ENCODE data around the gene RFX1. TPM values are rescaled to one million over a fixed set of nuclear protein-coding genes. Genes with fewer than 3 reads are reported as not detected.

Gene RFX1
- total and polyA plus RNA-seq, 2 donors from 2014 or later: 5.2 to 17.9 TPM

DNA sequence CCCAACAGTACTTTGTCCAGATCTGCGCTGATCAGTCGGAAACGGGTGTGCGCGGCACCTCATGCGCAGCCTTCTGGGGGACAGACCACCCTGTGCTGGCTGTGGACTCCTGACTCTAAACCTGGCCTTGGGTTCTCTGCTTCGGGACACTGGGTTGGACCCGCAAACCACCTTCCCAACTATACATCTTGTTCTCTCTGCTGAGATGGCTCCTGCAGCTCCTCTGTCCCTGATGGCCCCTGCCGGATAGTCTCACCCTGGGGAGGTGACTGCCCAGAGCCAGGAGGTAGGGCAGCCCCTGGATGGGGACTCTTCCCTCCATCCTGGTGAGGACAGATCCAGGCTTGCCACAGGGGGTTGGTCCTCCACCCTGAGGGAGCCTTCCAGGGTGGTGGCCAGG, 23.3 kb downstream of the RFX1 start:
- H3K9ac ChIP-seq (ENCODE audit: low read length in 3 of 3): no peak overlapping the region
- no peaks in the 10 kb centered on the region for H3K27me3 ChIP-seq (ENCODE audit: control insufficient read depth, insufficient read depth, low read length)
- FAIRE-seq: no peak
- no peak overlapping the region for H3K27ac ChIP-seq (ENCODE audit: low read depth in 2 of 2, low read length in 2 of 2)
- peaks cover 0 to 28% (median 18%) of the 10 kb centered on the region in 3 donors for H3K4me1 ChIP-seq (ENCODE audit: control insufficient read depth in 2 of 3, insufficient read depth in 2 of 3, low read depth in 1 of 3, low read length in 3 of 3)
- H3K9me3 ChIP-seq (ENCODE audit: control insufficient read depth in 2 of 3, insufficient read depth in 1 of 3, low read length in 3 of 3): no peaks in the 10 kb centered on the region
- intact Hi-C loops (cut with DNase I): no loop called here
- DNase-seq: no peak
- peaks cover 0 to 9% (median 8%) of the 10 kb centered on the region in 3 donors for H3K36me3 ChIP-seq (ENCODE audit: control insufficient read depth in 2 of 3, insufficient read depth in 3 of 3, low read length in 3 of 3)
- TF ChIP-seq, protein P1, sequence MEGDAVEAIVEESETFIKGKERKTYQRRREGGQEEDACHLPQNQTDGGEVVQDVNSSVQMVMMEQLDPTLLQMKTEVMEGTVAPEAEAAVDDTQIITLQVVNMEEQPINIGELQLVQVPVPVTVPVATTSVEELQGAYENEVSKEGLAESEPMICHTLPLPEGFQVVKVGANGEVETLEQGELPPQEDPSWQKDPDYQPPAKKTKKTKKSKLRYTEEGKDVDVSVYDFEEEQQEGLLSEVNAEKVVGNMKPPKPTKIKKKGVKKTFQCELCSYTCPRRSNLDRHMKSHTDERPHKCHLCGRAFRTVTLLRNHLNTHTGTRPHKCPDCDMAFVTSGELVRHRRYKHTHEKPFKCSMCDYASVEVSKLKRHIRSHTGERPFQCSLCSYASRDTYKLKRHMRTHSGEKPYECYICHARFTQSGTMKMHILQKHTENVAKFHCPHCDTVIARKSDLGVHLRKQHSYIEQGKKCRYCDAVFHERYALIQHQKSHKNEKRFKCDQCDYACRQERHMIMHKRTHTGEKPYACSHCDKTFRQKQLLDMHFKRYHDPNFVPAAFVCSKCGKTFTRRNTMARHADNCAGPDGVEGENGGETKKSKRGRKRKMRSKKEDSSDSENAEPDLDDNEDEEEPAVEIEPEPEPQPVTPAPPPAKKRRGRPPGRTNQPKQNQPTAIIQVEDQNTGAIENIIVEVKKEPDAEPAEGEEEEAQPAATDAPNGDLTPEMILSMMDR (IDR thresholded peaks at IDR 0.05; ENCODE audit: borderline replicate concordance, extremely low read depth, insufficient read depth): no peak
- H3K4me3 ChIP-seq (ENCODE audit: low read length in 3 of 3): no peak overlapping the region

DNA sequence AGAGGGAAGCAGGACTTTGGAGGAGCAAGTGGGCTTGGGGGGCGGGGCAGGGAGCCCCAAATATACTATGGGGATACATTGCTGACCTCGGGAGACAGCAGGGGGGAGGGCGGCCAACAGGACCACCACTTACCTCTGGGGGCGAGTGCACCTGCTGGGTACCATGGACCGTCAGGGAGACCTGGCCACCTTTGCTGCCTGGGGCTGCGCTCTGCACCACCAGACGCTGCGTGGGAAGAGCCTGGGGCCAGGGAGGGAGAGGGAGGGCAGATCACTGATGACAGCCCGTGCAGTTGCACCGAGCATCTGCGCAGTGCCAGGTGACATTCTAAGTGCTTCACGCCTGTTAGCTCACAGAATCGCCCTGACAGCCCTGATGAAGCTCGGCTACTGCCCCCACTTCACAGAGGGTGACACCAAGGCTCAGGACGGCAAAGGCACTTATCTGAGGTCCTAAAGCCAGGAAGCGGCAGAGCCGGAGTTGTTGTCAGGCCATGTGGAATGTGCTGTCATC, 24.1 kb downstream of the RFX1 start:
- Histone ChIP-seq H3K27ac (ENCODE audit: low read depth in 2 of 2, low read length in 2 of 2) (no peak overlapping the region), H3K9ac (ENCODE audit: low read length in 3 of 3) (no peak overlapping the region), H3K4me3 (ENCODE audit: low read length in 3 of 3) (no peak overlapping the region), H3K9me3 (ENCODE audit: control insufficient read depth in 2 of 3, insufficient read depth in 1 of 3, low read length in 3 of 3) (no peaks in the 10 kb centered on the region), H3K36me3 (ENCODE audit: control insufficient read depth in 2 of 3, insufficient read depth in 3 of 3, low read length in 3 of 3) (peaks cover 0 to 9% (median 8%) of the 10 kb centered on the region in 3 donors), H3K4me1 (ENCODE audit: control insufficient read depth in 2 of 3, insufficient read depth in 2 of 3, low read depth in 1 of 3, low read length in 3 of 3) (peaks cover 0 to 22% (median 13%) of the 10 kb centered on the region in 3 donors), H3K27me3 (ENCODE audit: control insufficient read depth, insufficient read depth, low read length) (no peaks in the 10 kb centered on the region)
- FAIRE-seq: no peak
- TF ChIP-seq, protein P1 (IDR thresholded peaks at IDR 0.05; ENCODE audit: borderline replicate concordance, extremely low read depth, insufficient read depth): no peak
- intact Hi-C loops (cut with DNase I): no loop called here
- DNase-seq: no peak

DNA sequence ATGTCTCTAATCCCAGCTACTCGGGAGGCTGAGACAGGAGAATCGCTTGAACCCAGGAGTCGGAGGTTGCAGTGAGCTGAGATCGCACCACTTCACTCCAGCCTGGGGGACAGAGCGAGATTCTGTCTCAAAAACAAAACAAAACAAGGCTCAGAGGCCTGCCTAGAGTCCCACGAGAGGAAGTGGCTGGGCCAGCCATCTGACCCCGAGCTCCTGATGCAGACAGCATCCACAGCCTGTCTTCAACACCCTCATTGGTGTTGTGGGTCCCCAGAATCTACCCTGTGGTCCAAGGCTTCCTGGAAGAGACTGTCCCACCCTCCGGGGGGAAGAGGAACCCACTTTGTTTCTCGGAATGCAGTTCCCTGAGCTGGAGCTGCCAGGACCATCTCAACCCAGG, 24.7 kb downstream of the RFX1 start:
- no peak overlapping the region for H3K4me3 ChIP-seq (ENCODE audit: low read length in 3 of 3)
- no peak for FAIRE-seq

More for the DNA sequence above, 24.7 kb downstream of the RFX1 start:
- Histone ChIP-seq H3K27me3 (ENCODE audit: control insufficient read depth, insufficient read depth, low read length) (no peaks in the 10 kb centered on the region), H3K9ac (ENCODE audit: low read length in 3 of 3) (no peak overlapping the region), H3K27ac (ENCODE audit: low read depth in 2 of 2, low read length in 2 of 2) (no peak overlapping the region), H3K36me3 (ENCODE audit: control insufficient read depth in 2 of 3, insufficient read depth in 3 of 3, low read length in 3 of 3) (peaks cover 0 to 9% (median 8%) of the 10 kb centered on the region in 3 donors), H3K9me3 (ENCODE audit: control insufficient read depth in 2 of 3, insufficient read depth in 1 of 3, low read length in 3 of 3) (no peaks in the 10 kb centered on the region), H3K4me1 (ENCODE audit: control insufficient read depth in 2 of 3, insufficient read depth in 2 of 3, low read depth in 1 of 3, low read length in 3 of 3) (peaks cover 0 to 16% (median 8%) of the 10 kb centered on the region in 3 donors)
- TF ChIP-seq, protein P1 (IDR thresholded peaks at IDR 0.05; ENCODE audit: borderline replicate concordance, extremely low read depth, insufficient read depth): no peak
- DNase-seq: no peak
- intact Hi-C loops (cut with DNase I): no loop called here
